H9 (cell line): ENCODE data around the gene TBX15. TPM values are rescaled to one million over a fixed set of nuclear protein-coding genes. Genes with fewer than 3 reads are reported as not detected.

Experiments
- DNase-seq: peaks from one replicate; pipeline ENCODE4 v3.0.0-alpha.2; 2017
- H2AFZ ChIP-seq: one replicate; pipeline ENCODE4 v1.6.1; 2013; ENCODE audit warnings: mild to moderate bottlenecking, low read length, control low read depth, moderate library complexity
- H2AK5ac ChIP-seq: 2 replicates; pipeline ENCODE4 v1.6.1; 2013; ENCODE audit warnings: low read length, control low read depth, mixed read lengths; ENCODE audit not compliant: insufficient read length
- H2BK120ac ChIP-seq: one replicate; pipeline ENCODE4 v1.6.1; 2013; ENCODE audit warnings: low read depth, mild to moderate bottlenecking, low read length, control low read depth, inconsistent platforms; ENCODE audit not compliant: poor library complexity, severe bottlenecking
- H2BK12ac ChIP-seq: 2 replicates; pipeline ENCODE4 v1.6.1; 2013; ENCODE audit warnings: low read length, control low read depth, mixed read lengths, low read depth; ENCODE audit not compliant: insufficient read length
- H2BK15ac ChIP-seq: 2 replicates; pipeline ENCODE4 v1.6.1; 2013; ENCODE audit warnings: low read depth, low read length, control low read depth
- H2BK20ac ChIP-seq: one replicate; pipeline ENCODE4 v1.6.1; 2013; ENCODE audit warnings: low read depth, mild to moderate bottlenecking, low read length, control low read depth, inconsistent platforms; ENCODE audit not compliant: poor library complexity, severe bottlenecking
- H2BK5ac ChIP-seq: 2 replicates; pipeline ENCODE4 v1.6.1; 2013; ENCODE audit warnings: low read length, control low read depth, mixed read lengths; ENCODE audit not compliant: insufficient read length
- H3K14ac ChIP-seq: 2 replicates; pipeline ENCODE4 v1.6.1; 2013; ENCODE audit warnings: low read length, control low read depth; ENCODE audit not compliant: insufficient read depth
- H3K18ac ChIP-seq: 2 replicates; pipeline ENCODE4 v1.6.1; 2013; ENCODE audit warnings: low read depth, mild to moderate bottlenecking, mixed read lengths, low read length, control low read depth; ENCODE audit not compliant: insufficient read length
- H3K23ac ChIP-seq: 2 replicates; pipeline ENCODE4 v1.6.1; 2013; ENCODE audit warnings: low read length, control low read depth, mixed read lengths, low read depth; ENCODE audit not compliant: insufficient read length
- H3K23me2 ChIP-seq: 2 replicates; pipeline ENCODE4 v1.6.1; 2013; ENCODE audit warnings: low read depth, mild to moderate bottlenecking, mixed read lengths, low read length, control low read depth; ENCODE audit not compliant: insufficient read length, poor library complexity, severe bottlenecking
- H3K27ac ChIP-seq: 2 replicates; pipeline ENCODE4 v1.5.1; 2013; ENCODE audit warnings: low read length, control low read depth, mixed read lengths, low read depth; ENCODE audit not compliant: insufficient read length
- H3K27me3 ChIP-seq: 2 replicates; pipeline ENCODE4 v1.6.1; 2013; ENCODE audit warnings: low read length, control low read depth, inconsistent platforms; ENCODE audit not compliant: insufficient read depth
- H3K4ac ChIP-seq: 2 replicates; pipeline ENCODE4 v1.6.1; 2013; ENCODE audit warnings: low read depth, mild to moderate bottlenecking, control low read depth, inconsistent platforms, low read length, moderate library complexity
- H3K4me1 ChIP-seq: 2 replicates; pipeline ENCODE4 v1.6.1; 2013; ENCODE audit warnings: low read length, control low read depth, inconsistent platforms; ENCODE audit not compliant: insufficient read depth
- H3K4me2 ChIP-seq: 2 replicates; pipeline ENCODE4 v1.6.1; 2013; ENCODE audit warnings: low read length, control low read depth, mixed read lengths; ENCODE audit not compliant: insufficient read length, insufficient read depth
- H3K56ac ChIP-seq: 2 replicates; pipeline ENCODE4 v1.6.1; 2013; ENCODE audit warnings: low read depth, mild to moderate bottlenecking, mixed read lengths, low read length, control low read depth; ENCODE audit not compliant: insufficient read length
- H3K79me1 ChIP-seq: 2 replicates; pipeline ENCODE4 v1.6.1; 2013; ENCODE audit warnings: low read depth, mild to moderate bottlenecking, moderate library complexity, low read length, control low read depth, inconsistent platforms; ENCODE audit not compliant: insufficient read depth, poor library complexity, severe bottlenecking
- H3K79me2 ChIP-seq: 2 replicates; pipeline ENCODE4 v1.6.1; 2013; ENCODE audit warnings: low read length, control low read depth, inconsistent platforms; ENCODE audit not compliant: insufficient read depth
- H3K9ac ChIP-seq: 2 replicates; pipeline ENCODE4 v1.6.1; 2013; ENCODE audit warnings: low read length, control low read depth, mixed read lengths; ENCODE audit not compliant: insufficient read length; ENCODE audit errors: extremely low read depth
- H3K9me3 ChIP-seq: one replicate; pipeline ENCODE4 v1.6.1; 2013; ENCODE audit warnings: low read depth, low read length, inconsistent platforms; ENCODE audit not compliant: control insufficient read depth
- H3T11ph ChIP-seq: one replicate; pipeline ENCODE4 v1.6.1; 2013; ENCODE audit warnings: mild to moderate bottlenecking, low read length, control low read depth, inconsistent platforms
- H4K20me1 ChIP-seq: one replicate; pipeline ENCODE4 v1.6.1; 2013; ENCODE audit not compliant: control insufficient read depth, insufficient read length, insufficient read depth
- H4K5ac ChIP-seq: 2 replicates; pipeline ENCODE4 v1.6.1; 2013; ENCODE audit warnings: low read depth, mild to moderate bottlenecking, mixed read lengths, low read length, control low read depth; ENCODE audit not compliant: insufficient read length
- H4K8ac ChIP-seq: replicated peaks from 2 replicates; pipeline ENCODE4 v1.6.1; 2013; ENCODE audit warnings: low read length, control low read depth, mixed read lengths, low read depth; ENCODE audit not compliant: insufficient read length
- H4K91ac ChIP-seq: 2 replicates; pipeline ENCODE4 v1.6.1; 2013; ENCODE audit warnings: low read depth, mild to moderate bottlenecking, moderate library complexity, mixed read lengths, low read length, control low read depth; ENCODE audit not compliant: insufficient read length
- H3K27ac Mint-ChIP-seq, 3 experiments: 2 replicates in 2 of 3; 3 replicates in 1 of 3; pipeline ENCODE4 v1.8.0; 2020 to 2021; ENCODE audit warnings: mixed read lengths in 3 of 3, mild to moderate bottlenecking in 1 of 3, moderate library complexity in 1 of 3
- H3K27me3 Mint-ChIP-seq: 2 replicates; pipeline ENCODE4 v1.8.0; 2021; ENCODE audit warnings: low read depth, mild to moderate bottlenecking, moderate library complexity, mixed read lengths
- H3K36me3 Mint-ChIP-seq, 3 experiments: 2 replicates in 2 of 3; 3 replicates in 1 of 3; pipeline ENCODE4 v1.8.0; 2020 to 2021; ENCODE audit warnings: low read depth in 3 of 3, mixed read lengths in 3 of 3; ENCODE audit not compliant: insufficient read depth in 1 of 3
- H3K4me1 Mint-ChIP-seq, 2 experiments: 2 replicates each; pipeline ENCODE4 v1.8.0; 2020; ENCODE audit warnings: mixed read lengths in 2 of 2
- H3K4me3 Mint-ChIP-seq, 2 experiments: 2 replicates in 1 of 2; 3 replicates in 1 of 2; pipeline ENCODE4 v1.8.0; 2020 to 2021; ENCODE audit warnings: mild to moderate bottlenecking in 2 of 2, mixed read lengths in 2 of 2, moderate library complexity in 1 of 2
- H3K9me3 Mint-ChIP-seq, 2 experiments: 2 replicates in 1 of 2; 3 replicates in 1 of 2; pipeline ENCODE4 v1.8.0; 2020; ENCODE audit warnings: mild to moderate bottlenecking in 2 of 2, mixed read lengths in 2 of 2, moderate library complexity in 1 of 2
- CTCF ChIP-seq: fragments of 200-600 bp; sonication (generic); conservative IDR thresholded peaks from 3 replicates; pipeline ENCODE4 v1.8.0; 2021; ENCODE audit warnings: antibody characterized with exemption, mild to moderate bottlenecking
- WGBS: extraction: QIAGEN DNeasy Blood & Tissue Kit; methylation state at CpG from one replicate; pipeline ENCODE4 v1.1.7; 2013; ENCODE audit warnings: missing lambda C conversion rate, low lambda C conversion rate, mixed read lengths; ENCODE audit not compliant: insufficient read length; ENCODE audit errors: extremely low coverage; 5-methylcytosine and 5-hydroxymethylcytosine counted together
- total RNA-seq: library from RNA; stranded (reverse); gene quantifications from 2 replicates; pipeline ENCODE4 v1.2.1, GENCODE V29; 2021

TBX15 gene
- total RNA-seq, 1 experiment from 2014 or later = 0.07 TPM

GRCh38 chr1:118927427-118928187 lies 60.5 kb downstream of the TBX15 start:
- Mint-ChIP-seq H3K27me3 (no peaks in the 10 kb centered on the region), H3K36me3 (no peaks in the 10 kb centered on the region), H3K27ac (no peak overlapping the region), H3K4me3 (no peak overlapping the region), H3K4me1 (peaks cover 4 to 5% of the 10 kb centered on the region in 2 experiments; a peak in 2 of 4 replicates), H3K9me3 (no peaks in the 10 kb centered on the region)
- Histone ChIP-seq H2BK20ac (no peak overlapping the region), H3K9me3 (no peaks in the 10 kb centered on the region), H3K23ac (no peak overlapping the region), H3K27me3 (no peaks in the 10 kb centered on the region), H2BK5ac (no peak overlapping the region), H2BK15ac (no peak overlapping the region), H3K79me2 (no peaks in the 10 kb centered on the region), H3K56ac (no peak overlapping the region), H4K20me1 (no peaks in the 10 kb centered on the region), H3K14ac (no peak overlapping the region), H3K4me1 (no peaks in the 10 kb centered on the region; the same call in 1 of the 2 replicates), H4K91ac (no peak overlapping the region), H3K79me1 (no peaks in the 10 kb centered on the region), H3T11ph (no peak overlapping the region), H2AFZ (no peak overlapping the region), H3K4me2 (no peak overlapping the region), H2BK120ac (no peak overlapping the region), H3K27ac (no peak overlapping the region), H2AK5ac (no peak overlapping the region), H3K4ac (no peak overlapping the region), H2BK12ac (no peak overlapping the region), H4K8ac (no peak overlapping the region), H4K5ac (no peak overlapping the region), H3K9ac (no peak overlapping the region), H3K18ac (no peak overlapping the region), H3K23me2 (no peaks in the 10 kb centered on the region)
- no CpG with 5 or more reads among the region's 4 CpGs for WGBS
- no peak for DNase-seq
- TF ChIP-seq CTCF = no peak
